M059J (cell line): Measurements from ENCODE around the gene ARHGEF11. TPM values are rescaled to one million over a fixed set of nuclear protein-coding genes. Genes with fewer than 3 reads are reported as not detected.
A peak's percentile ranks its signal among the peaks of the same experiment; 100 is the strongest.

Experiments
- DNase-seq: peaks from one replicate; pipeline ENCODE4 v3.0.0-alpha.2; 2012; ENCODE audit warnings: low read depth
- total RNA-seq: library from RNA; depleted of rRNA; stranded (reverse); fragments of >200 nt; shearing (Covaris generic); gene quantifications from 2 replicates; pipeline ENCODE4 v1.2.3, GENCODE V29; 2014

ARHGEF11 gene
- total RNA-seq, 1 experiment from 2014 or later: 17.1 TPM

GRCh38 chr1:156931211-156931952, 114.2 kb downstream of the ARHGEF11 start:
- DNase-seq: no peak

GRCh38 chr1:156930483-156930882, 115.1 kb downstream of the ARHGEF11 start:
- DNase-seq: no peak

GRCh38 chr1:156929596-156930238, 115.8 kb downstream of the ARHGEF11 start:
- DNase-seq: no peak

DNA sequence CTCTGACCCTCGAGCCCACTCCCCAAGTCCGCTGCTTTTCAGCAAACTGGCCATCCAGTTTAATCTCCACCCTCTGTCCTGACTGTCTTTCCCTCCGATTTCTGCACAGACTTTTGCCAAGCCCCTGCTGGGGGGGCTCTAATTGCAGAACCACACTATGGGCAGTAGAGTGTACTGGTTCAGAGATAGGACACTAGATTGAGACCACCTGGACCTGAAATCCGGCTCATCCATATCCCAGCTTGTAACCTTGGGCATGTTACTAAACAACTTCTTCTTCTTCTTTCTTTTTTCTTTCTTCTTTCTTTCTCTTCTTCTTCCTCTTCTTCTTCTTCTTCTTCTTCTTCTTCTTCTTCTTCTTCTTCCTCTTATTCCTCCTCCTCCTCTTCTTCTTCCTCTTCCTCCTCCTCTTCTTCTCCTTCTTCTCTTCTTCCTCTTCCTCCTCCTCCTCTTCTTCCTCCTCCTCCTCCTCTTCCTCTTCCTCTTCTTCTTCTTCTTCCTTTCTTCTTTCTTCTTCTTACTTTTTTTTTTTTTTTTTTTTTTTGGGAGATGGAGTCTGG, 117.4 kb downstream of the ARHGEF11 start:
- no peak for DNase-seq

DNA sequence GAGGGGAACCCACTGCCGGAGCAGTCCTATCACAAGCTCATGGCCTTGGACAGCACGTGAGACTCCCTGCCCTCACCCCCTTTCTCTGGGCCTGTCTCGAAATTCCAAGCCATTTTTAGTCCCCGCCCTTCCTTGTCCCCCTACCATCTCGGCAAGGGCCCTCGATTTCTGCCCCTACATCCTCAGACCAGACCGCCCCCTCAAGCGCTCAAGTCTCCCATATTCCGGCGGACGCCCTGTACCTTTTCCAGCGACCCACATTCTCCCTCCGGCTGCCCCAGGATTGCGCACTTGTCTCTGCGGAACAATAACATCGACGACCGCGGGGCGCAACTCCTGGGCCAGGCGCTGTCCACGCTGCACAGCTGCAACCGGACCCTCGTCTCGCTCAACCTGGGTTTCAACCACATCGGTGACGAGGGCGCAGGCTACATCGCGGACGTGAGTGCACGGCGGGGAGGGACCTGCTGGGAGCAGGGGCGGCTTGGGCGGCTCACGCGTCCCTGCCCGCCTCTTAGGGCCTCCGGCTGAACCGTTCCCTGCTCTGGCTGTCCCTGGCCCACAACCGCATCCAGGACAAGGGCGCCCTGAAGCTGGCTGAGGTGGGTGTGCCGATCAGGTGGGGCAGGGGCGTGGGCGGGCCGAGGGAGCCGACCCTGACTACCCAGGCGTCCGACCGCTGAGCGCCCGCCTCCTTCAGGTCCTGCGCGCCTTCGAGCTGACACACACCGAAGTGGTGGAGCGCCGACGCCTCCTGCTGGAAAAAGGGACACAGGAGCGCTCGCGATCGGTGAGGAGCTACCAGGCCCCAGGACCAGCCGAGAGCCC, 118.1 kb downstream of the ARHGEF11 start:
- peak; percentile 79 for DNase-seq

DNA sequence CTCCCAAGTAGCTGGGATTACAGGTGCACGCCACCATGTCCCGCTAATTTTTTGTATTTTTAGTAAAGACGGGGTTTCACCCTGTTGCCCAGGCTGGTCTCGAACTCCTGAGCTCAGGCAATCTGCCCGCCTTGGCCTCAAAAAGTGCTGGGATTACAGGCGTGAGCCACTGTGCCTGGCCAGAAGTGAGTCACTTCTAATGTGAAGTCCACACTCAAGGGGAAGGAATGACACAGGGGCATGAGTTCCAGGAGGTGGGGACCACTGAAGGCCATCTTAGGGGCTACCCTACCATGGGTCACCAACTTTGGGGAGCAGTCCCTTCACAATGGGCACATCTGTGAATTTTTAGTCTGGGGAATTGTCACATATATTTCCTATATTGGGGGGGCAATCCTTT, 118.8 kb downstream of the ARHGEF11 start:
- DNase-seq: peak; percentile 61

DNA sequence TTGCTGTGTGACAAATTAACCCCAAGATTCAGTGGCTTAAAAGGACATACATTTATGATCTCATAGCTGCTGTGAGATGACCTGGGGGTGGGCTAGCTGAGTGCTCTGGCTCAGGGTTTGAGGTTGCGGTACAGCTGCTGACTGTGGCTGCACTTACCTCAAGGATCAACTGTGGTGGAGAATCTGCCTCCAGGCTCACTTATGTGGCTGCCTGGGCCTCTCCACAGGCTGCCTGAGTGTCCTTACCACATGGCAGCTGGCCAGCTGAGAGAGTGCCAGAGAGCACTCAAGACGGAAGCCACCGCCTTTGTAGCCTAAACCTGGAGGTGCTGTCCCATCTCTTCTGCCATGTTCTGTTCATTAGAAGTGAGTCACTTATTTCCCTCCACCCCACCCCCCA, 119.4 kb downstream of the ARHGEF11 start:
- DNase-seq: peak; percentile 100

- DNase-seq: no peak
Measured at GRCh38 chr1:156925154-156926010, 120.2 kb downstream of the ARHGEF11 start.

GRCh38 chr1:156924478-156925153, 120.9 kb downstream of the ARHGEF11 start:
- no peak for DNase-seq

GRCh38 chr1:156923670-156924477, 121.7 kb downstream of the ARHGEF11 start:
- no peak for DNase-seq

DNA sequence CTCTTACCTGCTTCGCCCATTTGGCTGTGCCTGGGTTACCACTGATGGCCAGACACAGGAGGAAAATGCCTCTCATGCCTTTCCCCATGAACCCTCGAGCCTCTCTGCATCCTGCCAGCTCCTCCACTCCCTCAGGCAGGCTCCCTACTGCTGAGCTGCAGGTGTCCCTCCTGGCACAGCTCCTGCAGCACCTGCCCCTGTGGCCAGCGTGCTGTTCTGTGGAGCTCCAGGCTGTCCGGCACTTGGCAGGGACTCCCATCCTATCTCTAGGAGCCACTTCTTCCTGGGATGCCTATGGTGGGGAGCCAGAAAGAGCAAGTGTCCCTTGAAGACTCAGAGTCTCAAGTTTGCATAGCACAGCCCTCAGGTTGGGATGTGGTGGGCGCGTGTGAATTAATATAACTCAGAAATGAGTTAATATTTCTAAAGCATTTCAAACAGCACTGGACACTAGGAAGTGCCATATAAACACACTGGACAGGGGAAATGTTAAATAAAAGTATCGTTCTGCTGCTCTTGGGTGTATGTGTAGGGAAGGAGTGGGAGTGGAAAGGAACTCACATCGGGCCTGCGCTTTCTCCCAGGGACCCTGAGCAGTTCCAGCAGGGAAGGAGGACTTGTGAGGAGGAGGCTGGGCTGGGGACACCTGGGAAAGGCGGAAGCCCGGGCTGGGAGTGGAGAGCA, 122.4 kb downstream of the ARHGEF11 start:
- DNase-seq: no peak

- DNase-seq: no peak
Measured at GRCh38 chr1:156921053-156921529, 124.5 kb downstream of the ARHGEF11 start.

DNA sequence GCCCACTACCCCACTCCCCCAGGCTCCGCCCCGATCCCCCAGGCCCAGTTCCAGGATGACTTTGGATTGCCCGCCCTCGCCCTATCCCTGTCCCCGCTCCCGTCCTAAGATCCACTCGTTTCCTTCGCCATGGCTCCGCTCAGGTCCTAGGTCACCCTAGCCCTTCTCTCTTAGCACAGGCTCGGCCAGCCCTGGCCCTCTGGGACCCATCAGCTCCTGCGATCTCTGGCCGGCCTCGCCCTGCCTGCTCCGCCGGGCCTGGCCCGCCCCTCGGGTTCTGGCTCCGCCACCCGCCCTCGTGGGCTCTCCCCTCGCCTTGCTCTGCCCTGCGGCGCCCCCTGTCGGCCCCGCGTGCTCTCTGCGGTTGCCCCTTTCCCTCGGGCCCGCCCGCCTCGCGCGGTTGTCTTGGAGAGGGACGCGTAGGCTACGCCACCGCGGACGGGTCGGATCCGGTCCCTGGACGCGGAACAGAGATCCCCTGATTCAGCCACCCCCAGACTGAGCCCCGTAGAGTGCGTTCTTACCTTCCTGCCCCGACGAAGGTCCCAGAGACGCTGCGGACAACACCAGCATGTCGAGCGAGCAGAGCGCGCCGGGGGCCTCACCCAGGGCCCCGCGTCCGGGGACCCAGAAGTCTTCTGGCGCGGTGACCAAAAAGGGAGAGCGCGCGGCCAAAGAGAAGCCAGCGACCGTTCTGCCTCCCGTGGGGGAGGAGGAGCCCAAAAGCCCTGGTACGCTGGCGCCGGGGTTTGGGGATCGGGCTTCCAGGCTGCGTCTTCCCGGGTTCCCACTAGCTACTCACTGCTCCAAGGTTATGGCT, 125.1 kb downstream of the ARHGEF11 start, which contains the start of gene LRRC71:
Gene LRRC71 (plus strand): TSS at position 400 of the 820 bp plus-strand sequence. CDS start 172 bp downstream, at position 572.
- DNase-seq: peak; percentile 45

DNA sequence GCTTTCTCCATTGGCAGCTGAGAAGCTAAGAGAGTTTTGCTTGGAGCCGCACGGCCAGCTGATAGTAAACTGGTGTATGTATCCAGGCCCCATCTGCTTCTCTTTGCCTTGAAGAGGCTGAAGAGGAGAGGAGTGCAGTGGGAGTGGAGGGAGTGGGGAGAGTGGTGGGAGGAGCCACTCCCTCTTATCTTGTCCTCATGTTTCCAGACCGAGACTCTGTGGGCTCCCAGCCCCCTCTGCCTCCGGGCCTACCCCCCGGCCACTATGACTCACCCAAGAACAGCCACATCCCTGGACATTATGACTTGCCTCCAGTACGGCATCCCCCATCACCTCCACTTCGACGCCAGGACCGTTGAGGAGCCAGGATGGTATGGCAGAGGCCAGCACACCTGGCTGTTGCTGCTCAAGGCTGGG, 131.1 kb downstream of the ARHGEF11 start:
- peak; percentile 45 for DNase-seq

- no peak for DNase-seq
Measured at GRCh38 chr1:156913809-156914387, 131.6 kb downstream of the ARHGEF11 start.

DNA sequence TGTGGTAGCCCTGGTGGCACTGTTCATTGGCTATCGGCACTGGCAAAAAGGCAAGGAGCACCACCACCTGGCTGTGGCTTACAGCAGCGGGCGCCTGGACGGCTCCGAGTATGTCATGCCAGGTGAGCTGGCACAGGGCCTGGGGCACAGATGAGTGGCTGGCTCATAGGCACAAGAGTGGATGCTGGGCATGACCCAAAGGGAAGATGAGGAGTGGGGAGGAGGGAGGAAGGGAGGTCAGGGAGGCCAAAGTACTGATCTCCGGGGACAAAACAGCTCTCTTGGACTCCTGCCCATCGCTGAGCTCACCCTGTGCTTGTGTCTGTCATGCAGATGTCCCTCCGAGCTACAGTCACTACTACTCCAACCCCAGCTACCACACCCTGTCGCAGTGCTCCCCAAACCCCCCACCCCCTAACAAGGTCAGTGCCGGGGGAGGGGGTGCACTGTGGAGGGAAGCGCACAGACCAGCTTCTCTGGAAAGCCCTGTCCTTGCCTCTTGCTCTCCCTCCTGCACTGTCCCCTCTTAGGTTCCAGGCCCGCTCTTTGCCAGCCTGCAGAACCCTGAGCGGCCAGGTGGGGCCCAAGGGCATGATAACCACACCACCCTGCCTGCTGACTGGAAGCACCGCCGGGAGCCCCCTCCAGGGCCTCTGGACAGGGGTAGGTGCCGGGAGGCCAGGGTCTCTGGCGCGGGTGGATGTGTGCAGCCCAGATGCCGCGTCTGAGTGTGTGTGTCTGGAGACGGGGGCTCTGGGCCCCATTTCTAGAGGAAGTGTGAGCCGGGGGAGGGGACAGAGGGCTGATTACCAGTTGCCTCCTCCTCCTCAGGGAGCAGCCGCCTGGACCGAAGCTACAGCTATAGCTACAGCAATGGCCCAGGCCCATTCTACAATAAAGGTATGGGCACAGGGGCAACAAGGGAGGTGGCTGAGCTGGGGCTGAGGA, 132.4 kb downstream of the ARHGEF11 start:
- DNase-seq: no peak
